HG03558 (cell line): ENCODE results near the gene IGSF9B.

Experiments used
- ATAC-seq: cut with Tn5 transposase; IDR thresholded peaks from one replicate; pipeline ENCODE4 v1.9.1; 2021; ENCODE audit warnings: moderate number of reproducible peaks; ENCODE audit not compliant: unreplicated experiment; ENCODE audit errors: extremely low read depth

The IGSF9B gene

GRCh38 chr11:133905677-133906156, 51.1 kb downstream of the IGSF9B start:
- no peak for ATAC-seq

GRCh38 chr11:133904818-133905515, 51.8 kb downstream of the IGSF9B start:
- ATAC-seq = no peak

GRCh38 chr11:133903875-133904817, 52.6 kb downstream of the IGSF9B start:
- ATAC-seq = no peak

GRCh38 chr11:133903056-133903455, 53.7 kb downstream of the IGSF9B start:
- no peak for ATAC-seq

GRCh38 chr11:133902506-133902905, 54.3 kb downstream of the IGSF9B start:
- ATAC-seq = no peak

GRCh38 chr11:133901999-133902398, 54.8 kb downstream of the IGSF9B start:
- ATAC-seq = no peak

GRCh38 chr11:133901316-133901715, 55.5 kb downstream of the IGSF9B start:
- no peak for ATAC-seq

GRCh38 chr11:133900176-133901105, 56.3 kb downstream of the IGSF9B start:
- no peak for ATAC-seq

- no peak for ATAC-seq
Measured at GRCh38 chr11:133898770-133899115, 58.0 kb downstream of the IGSF9B start.

GRCh38 chr11:133898031-133898769, 58.6 kb downstream of the IGSF9B start:
- ATAC-seq = no peak

- no peak for ATAC-seq
Measured at GRCh38 chr11:133897331-133897650, 59.5 kb downstream of the IGSF9B start.

- ATAC-seq = no peak
Measured at GRCh38 chr11:133896642-133897330, 60.0 kb downstream of the IGSF9B start.

GRCh38 chr11:133896028-133896427, 60.7 kb downstream of the IGSF9B start:
- peak; percentile 37 for ATAC-seq

GRCh38 chr11:133895551-133895950, 61.2 kb downstream of the IGSF9B start:
- ATAC-seq = no peak

GRCh38 chr11:133895061-133895479, 61.7 kb downstream of the IGSF9B start:
- no peak for ATAC-seq

GRCh38 chr11:133893381-133893780, 63.4 kb downstream of the IGSF9B start:
- ATAC-seq = no peak

GRCh38 chr11:133892584-133893380, 64.0 kb downstream of the IGSF9B start:
- no peak for ATAC-seq

- no peak for ATAC-seq
Measured at GRCh38 chr11:133892126-133892525, 64.6 kb downstream of the IGSF9B start.
